GM23338 (cell line): Measurements from ENCODE around the gene TMA7B.

ENCODE experiments used
- EZH2 ChIP-seq: fragments of 200-600 bp; sonication (generic); IDR thresholded peaks from one replicate; pipeline ENCODE4 v1.8.0; 2017; ENCODE audit warnings: antibody characterized with exemption, mild to moderate bottlenecking, low read depth; ENCODE audit not compliant: unreplicated experiment
- POLR2AphosphoS5 ChIP-seq: IDR thresholded peaks from 2 replicates; pipeline ENCODE4 v1.6.1; 2016; ENCODE audit warnings: antibody characterized with exemption, low read depth
- ZNF331 ChIP-seq: fragments of 250-450 bp; sonication (Bioruptor Pico); IDR thresholded peaks from 2 replicates; pipeline ENCODE4 v1.5.0; 2020; ENCODE audit warnings: low read depth, mild to moderate bottlenecking, moderate library complexity
- ZNF462 ChIP-seq: fragments of 250-450 bp; sonication (Bioruptor Pico); IDR thresholded peaks from 2 replicates; pipeline ENCODE4 v1.5.0; 2020; ENCODE audit warnings: mild to moderate bottlenecking, moderate library complexity
- TF ChIP-seq, protein P1 (sequence below), 2 experiments: fragments of 200-600 bp in 1 of 2; sonication (generic) in 1 of 2; conservative IDR thresholded peaks; 2 replicates each; pipeline versions ENCODE4 v1.5.1 to v1.6.1; 2016 to 2017; ENCODE audit warnings: antibody characterized with exemption in 2 of 2, low read depth in 2 of 2, mild to moderate bottlenecking in 2 of 2, moderate library complexity in 1 of 2

DNA sequence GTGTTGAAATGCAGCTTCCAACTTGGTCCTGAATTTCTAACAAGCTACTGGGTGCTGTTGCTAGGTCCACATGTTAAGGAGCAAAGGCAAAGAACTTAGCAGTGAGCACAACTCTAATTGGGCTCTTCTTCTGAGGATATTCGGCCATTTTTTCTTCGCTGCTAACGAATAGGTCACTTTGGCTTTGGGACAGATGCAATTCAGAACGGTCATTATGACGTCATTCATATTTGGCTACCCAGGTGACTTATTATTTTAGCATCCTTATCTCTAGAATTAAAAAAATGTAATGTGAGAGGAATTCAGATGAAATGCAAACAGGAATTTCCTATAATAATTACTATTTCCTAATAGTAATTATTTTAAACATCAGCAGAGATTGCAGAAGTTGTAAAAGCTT lies 13.9 kb downstream of the TMA7B start:
- TF ChIP-seq ZNF462 (CRISPR knock-in tag) (no peak), POLR2AphosphoS5 (no peak), EZH2 (no peak), ZNF331 (CRISPR knock-in tag) (no peak)
- TF ChIP-seq, protein P1, sequence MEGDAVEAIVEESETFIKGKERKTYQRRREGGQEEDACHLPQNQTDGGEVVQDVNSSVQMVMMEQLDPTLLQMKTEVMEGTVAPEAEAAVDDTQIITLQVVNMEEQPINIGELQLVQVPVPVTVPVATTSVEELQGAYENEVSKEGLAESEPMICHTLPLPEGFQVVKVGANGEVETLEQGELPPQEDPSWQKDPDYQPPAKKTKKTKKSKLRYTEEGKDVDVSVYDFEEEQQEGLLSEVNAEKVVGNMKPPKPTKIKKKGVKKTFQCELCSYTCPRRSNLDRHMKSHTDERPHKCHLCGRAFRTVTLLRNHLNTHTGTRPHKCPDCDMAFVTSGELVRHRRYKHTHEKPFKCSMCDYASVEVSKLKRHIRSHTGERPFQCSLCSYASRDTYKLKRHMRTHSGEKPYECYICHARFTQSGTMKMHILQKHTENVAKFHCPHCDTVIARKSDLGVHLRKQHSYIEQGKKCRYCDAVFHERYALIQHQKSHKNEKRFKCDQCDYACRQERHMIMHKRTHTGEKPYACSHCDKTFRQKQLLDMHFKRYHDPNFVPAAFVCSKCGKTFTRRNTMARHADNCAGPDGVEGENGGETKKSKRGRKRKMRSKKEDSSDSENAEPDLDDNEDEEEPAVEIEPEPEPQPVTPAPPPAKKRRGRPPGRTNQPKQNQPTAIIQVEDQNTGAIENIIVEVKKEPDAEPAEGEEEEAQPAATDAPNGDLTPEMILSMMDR (conservative IDR thresholded peaks at IDR 0.05; ENCODE audit: low read depth in 2 of 2) = no peak
